AG04450 (cell line): ENCODE measurements around the gene MB21D2. TPM values are rescaled to one million over a fixed set of nuclear protein-coding genes. Genes with fewer than 3 reads are reported as not detected.

Source experiments
- CTCF ChIA-PET: fragments of 300-600, 350-600 bp; formaldehyde crosslinking; extraction: SDS; loops from one replicate; lab custom pipeline; 2022; ENCODE audit warnings: antibody characterized with exemption, inconsistent platforms; lab: Charles Lee
- POLR2A ChIA-PET: fragments of 350-600 bp; formaldehyde crosslinking; extraction: SDS; loops from one replicate; lab custom pipeline; 2021; ENCODE audit warnings: antibody characterized with exemption, inconsistent platforms; lab: Yijun Ruan, JAX
- DNase-seq: peaks from one replicate; pipeline ENCODE4 v3.0.0-alpha.2; 2011; ENCODE audit warnings: low read depth, low spot score
- H3K27ac ChIP-seq: one replicate; pipeline ENCODE4 v1.5.1; 2012; ENCODE audit warnings: low read depth, low read length, control low read depth
- H3K27me3 ChIP-seq: one replicate; pipeline ENCODE4 v1.6.0; 2012; ENCODE audit warnings: low read length; ENCODE audit not compliant: control insufficient read depth, insufficient read depth
- H3K4me3 ChIP-seq: 2 replicates; pipeline ENCODE4 v1.5.1; 2011; ENCODE audit warnings: mild to moderate bottlenecking, low read depth, low read length, control low read depth
- H3K9me3 ChIP-seq: 2 replicates; pipeline ENCODE4 v1.5.1; 2012; ENCODE audit warnings: low read length; ENCODE audit not compliant: control insufficient read depth, insufficient read depth
- polyA plus RNA-seq: library from polyadenylated mRNA; depleted of rRNA; stranded (reverse); fragments of >200 nt; gene quantifications from 2 replicates; pipeline ENCODE4 v1.2.3, GENCODE V29; 2011
- TF ChIP-seq, protein P1 (sequence below): IDR thresholded peaks from 2 replicates; pipeline ENCODE4 v1.5.1; 2011; ENCODE audit warnings: low read depth, low read length, control low read depth, inconsistent platforms

The MB21D2 gene
- polyA plus RNA-seq, 1 experiment: 14.6 TPM

DNA sequence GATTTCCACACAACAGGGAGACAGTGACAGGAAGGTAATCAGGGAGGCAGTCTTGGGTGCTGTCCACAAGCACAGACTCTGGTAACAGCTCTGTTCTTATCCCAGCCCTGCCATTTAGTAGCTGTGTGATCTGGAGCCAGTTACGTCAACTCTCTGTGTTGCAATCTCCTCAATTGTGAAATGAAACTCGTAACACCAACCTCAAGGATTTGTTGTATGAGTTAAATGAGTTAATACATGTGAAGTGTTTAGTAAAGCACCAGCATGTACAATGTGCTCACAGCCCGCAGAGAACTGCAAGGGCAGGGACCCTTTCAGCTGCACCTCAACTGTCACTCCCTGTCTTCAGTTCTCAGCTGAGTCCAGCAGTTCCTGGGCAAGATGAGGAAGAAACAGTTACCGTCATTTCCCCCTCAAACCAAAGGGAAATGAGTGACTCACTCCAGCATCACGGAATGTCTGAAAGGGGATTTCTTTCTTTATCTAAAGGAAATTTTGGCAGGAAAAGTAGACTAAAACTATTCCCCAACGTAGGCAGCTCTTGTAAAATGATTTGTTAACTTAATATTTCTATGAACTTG, 39.9 kb upstream of the MB21D2 start:
- POLR2A ChIA-PET: interaction anchor here (0.9 to 1.6 kb wide), 2 partner anchors 11 to 39 kb away, joined by 3 to 6 read pairs; partner anchors contain the start of gene MB21D2
- TF ChIP-seq, protein P1, sequence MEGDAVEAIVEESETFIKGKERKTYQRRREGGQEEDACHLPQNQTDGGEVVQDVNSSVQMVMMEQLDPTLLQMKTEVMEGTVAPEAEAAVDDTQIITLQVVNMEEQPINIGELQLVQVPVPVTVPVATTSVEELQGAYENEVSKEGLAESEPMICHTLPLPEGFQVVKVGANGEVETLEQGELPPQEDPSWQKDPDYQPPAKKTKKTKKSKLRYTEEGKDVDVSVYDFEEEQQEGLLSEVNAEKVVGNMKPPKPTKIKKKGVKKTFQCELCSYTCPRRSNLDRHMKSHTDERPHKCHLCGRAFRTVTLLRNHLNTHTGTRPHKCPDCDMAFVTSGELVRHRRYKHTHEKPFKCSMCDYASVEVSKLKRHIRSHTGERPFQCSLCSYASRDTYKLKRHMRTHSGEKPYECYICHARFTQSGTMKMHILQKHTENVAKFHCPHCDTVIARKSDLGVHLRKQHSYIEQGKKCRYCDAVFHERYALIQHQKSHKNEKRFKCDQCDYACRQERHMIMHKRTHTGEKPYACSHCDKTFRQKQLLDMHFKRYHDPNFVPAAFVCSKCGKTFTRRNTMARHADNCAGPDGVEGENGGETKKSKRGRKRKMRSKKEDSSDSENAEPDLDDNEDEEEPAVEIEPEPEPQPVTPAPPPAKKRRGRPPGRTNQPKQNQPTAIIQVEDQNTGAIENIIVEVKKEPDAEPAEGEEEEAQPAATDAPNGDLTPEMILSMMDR: no peak
- Histone ChIP-seq H3K4me3 (peak overlapping the region; percentile 58), H3K27ac (peak overlapping the region; percentile 96), H3K9me3 (no peaks in the 10 kb centered on the region), H3K27me3 (no peaks in the 10 kb centered on the region)
- CTCF ChIA-PET: interaction anchor here (0.6 to 2.6 kb wide), 4 partner anchors 84 to 169 kb away, joined by 6 to 11 read pairs (median 10); no protein-coding TSS in a partner anchor
- peak; percentile 76 for DNase-seq

DNA sequence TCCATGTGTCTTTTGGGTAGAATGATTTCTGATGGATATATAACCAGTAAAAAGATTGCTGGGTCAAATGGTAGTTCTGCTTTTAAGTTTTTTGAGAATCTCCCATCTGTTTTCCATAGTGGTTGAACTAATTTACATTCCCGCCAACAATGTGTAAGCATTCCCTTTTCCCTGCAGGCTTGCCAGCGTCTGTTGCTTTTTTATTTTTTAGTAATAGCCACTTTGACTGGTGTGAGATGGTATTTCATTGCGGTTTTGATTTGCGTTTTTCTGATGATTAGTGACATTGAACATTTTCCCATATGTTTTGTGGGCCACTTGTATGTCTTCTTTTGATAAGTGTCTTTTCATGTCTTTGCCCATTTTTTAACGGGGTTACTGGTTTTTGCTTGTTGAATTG, 36.3 kb upstream of the MB21D2 start:
- H3K27ac ChIP-seq: no peak overlapping the region
- no peaks in the 10 kb centered on the region for H3K9me3 ChIP-seq
- ChIA-PET POLR2A (no interaction called here), CTCF (interaction anchor here (1.1 kb wide), 1 partner anchor 137 kb away, joined by 3 read pairs; no protein-coding TSS in a partner anchor)
- no peak for DNase-seq
- H3K27me3 ChIP-seq: no peaks in the 10 kb centered on the region
- TF ChIP-seq, protein P1: no peak
- no peak overlapping the region for H3K4me3 ChIP-seq

DNA sequence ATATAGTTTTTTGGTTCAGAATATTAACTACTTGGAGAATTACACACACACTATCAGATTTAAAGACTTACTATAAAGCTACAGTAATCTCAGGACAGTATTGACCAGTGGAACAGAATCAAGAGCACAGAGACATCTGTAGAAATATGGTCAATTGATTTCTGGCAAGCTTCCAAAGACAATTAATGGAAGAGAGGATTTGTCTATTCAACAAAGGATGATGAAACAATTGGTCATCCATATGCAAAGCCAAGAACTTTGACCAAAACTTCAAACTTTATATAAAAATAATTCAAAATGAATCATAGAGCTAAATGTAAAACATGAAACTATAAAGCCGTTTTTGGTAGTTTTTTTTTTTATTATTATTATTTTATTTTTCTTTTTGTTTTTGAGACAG, 29.8 kb upstream of the MB21D2 start:
- no peak for DNase-seq
- ChIA-PET POLR2A (interaction anchor here (2.1 kb wide), 1 partner anchor 10 kb away, joined by 6 read pairs; no protein-coding TSS in a partner anchor), CTCF (no interaction called here)
- no peak overlapping the region for H3K27ac ChIP-seq
- H3K9me3 ChIP-seq: no peaks in the 10 kb centered on the region
- no peak overlapping the region for H3K4me3 ChIP-seq
- TF ChIP-seq, protein P1: no peak
- H3K27me3 ChIP-seq: no peaks in the 10 kb centered on the region

DNA sequence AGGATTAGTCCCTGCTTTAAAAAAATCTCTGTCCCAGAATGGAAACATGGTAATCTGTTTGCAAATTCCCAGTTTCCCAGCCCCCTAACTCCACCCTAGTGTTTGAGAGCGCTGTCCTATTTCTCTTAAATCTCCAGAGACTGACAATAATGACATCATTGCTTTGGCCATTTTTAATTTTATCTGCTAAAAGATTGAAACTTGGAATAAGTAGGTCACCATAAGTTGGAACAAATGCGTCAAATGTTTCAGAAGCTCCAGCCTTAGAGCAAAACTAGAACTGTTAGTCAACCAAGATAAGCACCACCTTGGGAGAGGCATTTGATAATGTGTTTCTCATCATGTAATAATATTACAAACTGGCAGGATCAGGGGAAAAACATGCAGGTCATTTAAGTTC, 25.7 kb upstream of the MB21D2 start:
- POLR2A ChIA-PET: interaction anchor here (0.6 kb wide), 1 partner anchor 109 kb away, joined by 4 read pairs; no protein-coding TSS in a partner anchor
- CTCF ChIA-PET: interaction anchor here (1.0 kb wide), 1 partner anchor 126 kb away, joined by 3 read pairs; no protein-coding TSS in a partner anchor
- Histone ChIP-seq H3K4me3 (no peak overlapping the region), H3K9me3 (no peaks in the 10 kb centered on the region), H3K27ac (no peak overlapping the region), H3K27me3 (no peaks in the 10 kb centered on the region)
- TF ChIP-seq, protein P1: no peak
- DNase-seq: no peak

DNA sequence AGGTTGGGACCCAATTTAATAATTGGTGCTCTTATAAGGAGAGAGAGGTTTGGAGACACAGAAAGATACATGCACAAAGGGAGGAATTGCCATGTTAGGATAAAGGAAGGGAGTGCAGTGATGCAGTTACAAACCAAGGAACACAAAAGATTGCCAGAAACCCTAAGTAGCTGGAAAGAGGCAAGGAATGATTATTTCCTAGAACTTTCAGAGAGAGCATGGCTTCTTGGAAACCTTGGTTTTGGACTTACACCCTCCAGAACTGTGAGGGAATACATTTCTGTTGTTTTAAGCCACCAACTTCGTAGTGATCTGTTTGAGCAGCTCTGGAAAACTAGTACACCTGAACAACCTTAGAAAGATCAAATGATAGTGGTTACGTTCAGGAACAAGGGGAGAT, 25.0 kb upstream of the MB21D2 start:
- H3K9me3 ChIP-seq: no peaks in the 10 kb centered on the region
- TF ChIP-seq, protein P1: no peak
- ChIA-PET CTCF (no interaction called here), POLR2A (no interaction called here)
- DNase-seq: no peak
- H3K4me3 ChIP-seq: no peak overlapping the region
- no peak overlapping the region for H3K27ac ChIP-seq
- no peaks in the 10 kb centered on the region for H3K27me3 ChIP-seq
